Skin of body (tissue), 2 donors: ENCODE measurements around the gene CUL9. TPM values are rescaled to one million over a fixed set of nuclear protein-coding genes. Genes with fewer than 3 reads are reported as not detected.

ENCODE experiments used
- DNase-seq: peaks from one replicate; lab custom pipeline; 2025; lab: John Stamatoyannopoulos, UW
- total RNA-seq: library from RNA; depleted of rRNA; stranded (reverse); fragments of >200 nt; gene quantifications from one replicate; pipeline ENCODE4 v1.2.3, GENCODE V29; 2014

CUL9 gene
- total RNA-seq, 1 donor from 2014 or later: 18.8 TPM

GRCh38 chr6:43193929-43194328 lies 11.9 kb downstream of the CUL9 start:
- no peak for DNase-seq

- DNase-seq: no peak
These were observed 14.3 kb downstream of the CUL9 start for GRCh38 chr6:43196337-43196736.

- DNase-seq: no peak
These were observed 17.9 kb downstream of the CUL9 start for GRCh38 chr6:43199912-43200311.

GRCh38 chr6:43200541-43200940 lies 18.5 kb downstream of the CUL9 start:
- DNase-seq: no peak

- no peak for DNase-seq
These were observed 20.5 kb downstream of the CUL9 start for GRCh38 chr6:43202451-43202850.

GRCh38 chr6:43203029-43203717 lies 21.2 kb downstream of the CUL9 start:
- no peak for DNase-seq

- DNase-seq: no peak
These were observed 21.7 kb downstream of the CUL9 start for GRCh38 chr6:43203718-43204095.

- DNase-seq: no peak
These were observed 22.5 kb downstream of the CUL9 start for GRCh38 chr6:43204271-43205105.

GRCh38 chr6:43205849-43206248 lies 23.9 kb downstream of the CUL9 start:
- no peak for DNase-seq

GRCh38 chr6:43207286-43207685 lies 25.3 kb downstream of the CUL9 start:
- no peak for DNase-seq

- DNase-seq: no peak
These were observed 30.0 kb downstream of the CUL9 start for GRCh38 chr6:43211955-43212354.

- no peak for DNase-seq
These were observed 31.4 kb downstream of the CUL9 start for GRCh38 chr6:43213431-43213830.

GRCh38 chr6:43215066-43215465 lies 33.1 kb downstream of the CUL9 start:
- DNase-seq: no peak

- no peak for DNase-seq
These were observed 34.2 kb downstream of the CUL9 start for GRCh38 chr6:43216200-43216599.

GRCh38 chr6:43217351-43217750 lies 35.4 kb downstream of the CUL9 start:
- DNase-seq: no peak

- no peak for DNase-seq
These were observed 37.1 kb downstream of the CUL9 start for GRCh38 chr6:43219119-43219518.

GRCh38 chr6:43219814-43220213 lies 37.8 kb downstream of the CUL9 start:
- DNase-seq: no peak

GRCh38 chr6:43220439-43220951 lies 38.5 kb downstream of the CUL9 start:
- DNase-seq: no peak

GRCh38 chr6:43221046-43221972 lies 39.3 kb downstream of the CUL9 start:
- DNase-seq: no peak

- DNase-seq: no peak
These were observed 40.5 kb downstream of the CUL9 start for GRCh38 chr6:43222418-43223059.

GRCh38 chr6:43223175-43223574 lies 41.2 kb downstream of the CUL9 start:
- no peak for DNase-seq
